PFSK-1 (cell line): ENCODE data around the gene LRP3.

Source experiments
- POLR2AphosphoS5 ChIP-seq: IDR thresholded peaks from 2 replicates; pipeline ENCODE4 v1.6.1; 2012; ENCODE audit warnings: low read depth, mild to moderate bottlenecking, control low read depth, low read length, moderate library complexity
- SIN3A ChIP-seq: IDR thresholded peaks from 2 replicates; pipeline ENCODE4 v1.6.1; 2012; ENCODE audit warnings: mild to moderate bottlenecking, low read length, moderate library complexity, borderline replicate concordance; ENCODE audit not compliant: insufficient read depth
- TF ChIP-seq, protein P1 (sequence below), 2 experiments: IDR thresholded peaks; 2 replicates each; pipeline versions ENCODE4 v1.6.1 to v1.8.0; 2011 to 2012; ENCODE audit warnings: low read depth in 2 of 2, low read length in 2 of 2, control low read depth in 1 of 2, inconsistent platforms in 1 of 2, mild to moderate bottlenecking in 1 of 2, moderate library complexity in 1 of 2; ENCODE audit not compliant: insufficient read depth in 1 of 2

GRCh38 chr19:33175156-33175782 lies 18.9 kb upstream of the LRP3 start:
- TF ChIP-seq POLR2AphosphoS5 (no peak), SIN3A (no peak)
- TF ChIP-seq, protein P1, sequence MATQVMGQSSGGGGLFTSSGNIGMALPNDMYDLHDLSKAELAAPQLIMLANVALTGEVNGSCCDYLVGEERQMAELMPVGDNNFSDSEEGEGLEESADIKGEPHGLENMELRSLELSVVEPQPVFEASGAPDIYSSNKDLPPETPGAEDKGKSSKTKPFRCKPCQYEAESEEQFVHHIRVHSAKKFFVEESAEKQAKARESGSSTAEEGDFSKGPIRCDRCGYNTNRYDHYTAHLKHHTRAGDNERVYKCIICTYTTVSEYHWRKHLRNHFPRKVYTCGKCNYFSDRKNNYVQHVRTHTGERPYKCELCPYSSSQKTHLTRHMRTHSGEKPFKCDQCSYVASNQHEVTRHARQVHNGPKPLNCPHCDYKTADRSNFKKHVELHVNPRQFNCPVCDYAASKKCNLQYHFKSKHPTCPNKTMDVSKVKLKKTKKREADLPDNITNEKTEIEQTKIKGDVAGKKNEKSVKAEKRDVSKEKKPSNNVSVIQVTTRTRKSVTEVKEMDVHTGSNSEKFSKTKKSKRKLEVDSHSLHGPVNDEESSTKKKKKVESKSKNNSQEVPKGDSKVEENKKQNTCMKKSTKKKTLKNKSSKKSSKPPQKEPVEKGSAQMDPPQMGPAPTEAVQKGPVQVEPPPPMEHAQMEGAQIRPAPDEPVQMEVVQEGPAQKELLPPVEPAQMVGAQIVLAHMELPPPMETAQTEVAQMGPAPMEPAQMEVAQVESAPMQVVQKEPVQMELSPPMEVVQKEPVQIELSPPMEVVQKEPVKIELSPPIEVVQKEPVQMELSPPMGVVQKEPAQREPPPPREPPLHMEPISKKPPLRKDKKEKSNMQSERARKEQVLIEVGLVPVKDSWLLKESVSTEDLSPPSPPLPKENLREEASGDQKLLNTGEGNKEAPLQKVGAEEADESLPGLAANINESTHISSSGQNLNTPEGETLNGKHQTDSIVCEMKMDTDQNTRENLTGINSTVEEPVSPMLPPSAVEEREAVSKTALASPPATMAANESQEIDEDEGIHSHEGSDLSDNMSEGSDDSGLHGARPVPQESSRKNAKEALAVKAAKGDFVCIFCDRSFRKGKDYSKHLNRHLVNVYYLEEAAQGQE (IDR thresholded peaks at IDR 0.05; ENCODE audit: insufficient read depth in 1 of 2, low read depth in 2 of 2, low read length in 2 of 2), result no peak
